GM12891 (cell line): ENCODE data around the gene PRRC1.

Experiments used
- PAX5 ChIP-seq: IDR thresholded peaks from 2 replicates; pipeline ENCODE4 v1.6.1; 2011; ENCODE audit warnings: low read length, moderate library complexity, mild to moderate bottlenecking; ENCODE audit not compliant: insufficient read depth, severe bottlenecking
- POLR2A ChIP-seq: IDR thresholded peaks from 2 replicates; pipeline ENCODE4 v1.6.1; 2011; ENCODE audit warnings: low read depth, low read length, control low read depth
- POLR2AphosphoS5 ChIP-seq: IDR thresholded peaks from 2 replicates; pipeline ENCODE4 v1.6.1; 2011; ENCODE audit warnings: low read depth, low read length, control low read depth
- TAF1 ChIP-seq: IDR thresholded peaks from 2 replicates; pipeline ENCODE4 v1.6.1; 2011; ENCODE audit warnings: low read depth, low read length, control low read depth

DNA sequence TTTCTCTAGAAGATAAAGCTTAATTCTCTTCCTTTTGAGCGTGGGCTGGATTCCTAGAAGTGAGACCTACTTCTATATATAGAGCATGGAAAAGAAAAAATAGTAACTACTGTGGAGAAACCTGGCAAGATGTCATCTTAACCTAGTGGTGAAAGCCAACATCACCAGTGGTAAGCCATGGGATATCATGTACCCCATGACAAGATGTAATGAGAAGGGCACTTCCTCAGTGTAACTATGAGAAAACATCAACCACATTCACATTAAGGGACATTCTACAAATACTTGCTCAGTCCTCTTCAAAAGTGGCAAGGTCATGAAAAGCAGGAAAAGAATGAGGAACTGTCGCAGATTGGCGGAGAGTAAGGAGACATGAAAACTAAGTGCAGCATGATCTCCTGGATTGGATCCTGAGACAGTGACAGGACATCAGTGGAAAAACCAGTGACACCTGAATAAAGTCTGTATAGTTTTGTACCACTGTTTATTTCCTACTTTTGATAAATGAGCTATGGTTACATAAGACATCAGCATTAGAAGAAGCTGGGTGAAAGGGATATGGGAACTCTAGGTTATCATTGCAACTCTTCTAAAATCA lies 65.4 kb downstream of the PRRC1 start:
- TF ChIP-seq POLR2AphosphoS5 (no peak), POLR2A (no peak), TAF1 (no peak), PAX5 (no peak)
